ENCODE measurements around the gene CDH22.

DNA sequence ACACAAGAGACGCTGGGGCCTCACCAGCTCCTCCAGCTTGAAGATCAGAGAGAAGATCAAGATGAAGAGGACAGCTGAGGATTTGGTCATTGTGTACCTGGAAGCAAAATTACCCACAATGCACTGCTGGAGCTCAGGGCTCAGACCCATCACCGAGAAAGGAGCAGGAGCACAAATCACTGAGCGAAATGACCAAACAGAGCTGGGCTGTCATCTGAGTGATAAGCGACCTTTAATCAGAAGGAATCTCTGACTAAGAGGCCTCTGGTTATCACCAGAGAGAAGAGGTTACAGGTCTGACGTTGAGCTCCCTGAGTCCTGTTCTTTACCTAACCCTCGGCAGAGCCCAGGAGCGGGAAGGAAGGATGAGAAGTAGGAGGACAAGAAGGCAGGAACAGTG, 47.5 kb upstream of the CDH22 start:
- TF ChIP-seq, protein P1, sequence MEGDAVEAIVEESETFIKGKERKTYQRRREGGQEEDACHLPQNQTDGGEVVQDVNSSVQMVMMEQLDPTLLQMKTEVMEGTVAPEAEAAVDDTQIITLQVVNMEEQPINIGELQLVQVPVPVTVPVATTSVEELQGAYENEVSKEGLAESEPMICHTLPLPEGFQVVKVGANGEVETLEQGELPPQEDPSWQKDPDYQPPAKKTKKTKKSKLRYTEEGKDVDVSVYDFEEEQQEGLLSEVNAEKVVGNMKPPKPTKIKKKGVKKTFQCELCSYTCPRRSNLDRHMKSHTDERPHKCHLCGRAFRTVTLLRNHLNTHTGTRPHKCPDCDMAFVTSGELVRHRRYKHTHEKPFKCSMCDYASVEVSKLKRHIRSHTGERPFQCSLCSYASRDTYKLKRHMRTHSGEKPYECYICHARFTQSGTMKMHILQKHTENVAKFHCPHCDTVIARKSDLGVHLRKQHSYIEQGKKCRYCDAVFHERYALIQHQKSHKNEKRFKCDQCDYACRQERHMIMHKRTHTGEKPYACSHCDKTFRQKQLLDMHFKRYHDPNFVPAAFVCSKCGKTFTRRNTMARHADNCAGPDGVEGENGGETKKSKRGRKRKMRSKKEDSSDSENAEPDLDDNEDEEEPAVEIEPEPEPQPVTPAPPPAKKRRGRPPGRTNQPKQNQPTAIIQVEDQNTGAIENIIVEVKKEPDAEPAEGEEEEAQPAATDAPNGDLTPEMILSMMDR (IDR thresholded peaks at IDR 0.05) = no peak
- TF ChIP-seq EZH2 (IDR thresholded peaks at IDR 0.05; ENCODE audit: borderline replicate concordance, insufficient read depth, low read depth, low read length, poor library complexity, severe bottlenecking) = no peak
